ENCODE measurements around the gene CIB2.

DNA sequence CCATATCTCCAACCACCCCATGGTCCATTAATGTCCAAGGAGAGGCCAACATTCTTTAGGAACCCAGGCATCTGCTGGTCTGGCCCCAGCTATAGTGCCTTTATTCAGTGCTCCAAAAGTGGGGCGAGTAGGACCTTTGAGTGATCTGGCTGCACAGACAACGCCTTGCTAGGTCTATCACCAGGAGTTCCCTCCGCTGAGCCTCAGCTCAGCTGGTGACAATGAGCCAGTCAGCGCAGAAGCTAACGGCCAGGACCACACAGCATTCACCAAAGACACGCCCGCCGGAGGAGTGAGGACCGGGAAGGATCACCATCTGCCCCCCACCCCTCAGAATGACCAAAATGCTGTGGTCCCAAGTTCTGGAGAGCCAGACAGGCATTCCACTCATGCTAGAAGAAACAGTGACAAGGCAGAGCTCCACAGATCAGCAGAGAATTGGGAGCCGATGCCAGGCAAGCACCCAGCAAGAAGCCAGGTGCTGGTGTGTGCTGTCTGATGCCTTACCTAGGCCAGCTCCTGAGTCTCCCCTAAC lies 72.8 kb downstream of the CIB2 start:
- TF ChIP-seq, protein P1, sequence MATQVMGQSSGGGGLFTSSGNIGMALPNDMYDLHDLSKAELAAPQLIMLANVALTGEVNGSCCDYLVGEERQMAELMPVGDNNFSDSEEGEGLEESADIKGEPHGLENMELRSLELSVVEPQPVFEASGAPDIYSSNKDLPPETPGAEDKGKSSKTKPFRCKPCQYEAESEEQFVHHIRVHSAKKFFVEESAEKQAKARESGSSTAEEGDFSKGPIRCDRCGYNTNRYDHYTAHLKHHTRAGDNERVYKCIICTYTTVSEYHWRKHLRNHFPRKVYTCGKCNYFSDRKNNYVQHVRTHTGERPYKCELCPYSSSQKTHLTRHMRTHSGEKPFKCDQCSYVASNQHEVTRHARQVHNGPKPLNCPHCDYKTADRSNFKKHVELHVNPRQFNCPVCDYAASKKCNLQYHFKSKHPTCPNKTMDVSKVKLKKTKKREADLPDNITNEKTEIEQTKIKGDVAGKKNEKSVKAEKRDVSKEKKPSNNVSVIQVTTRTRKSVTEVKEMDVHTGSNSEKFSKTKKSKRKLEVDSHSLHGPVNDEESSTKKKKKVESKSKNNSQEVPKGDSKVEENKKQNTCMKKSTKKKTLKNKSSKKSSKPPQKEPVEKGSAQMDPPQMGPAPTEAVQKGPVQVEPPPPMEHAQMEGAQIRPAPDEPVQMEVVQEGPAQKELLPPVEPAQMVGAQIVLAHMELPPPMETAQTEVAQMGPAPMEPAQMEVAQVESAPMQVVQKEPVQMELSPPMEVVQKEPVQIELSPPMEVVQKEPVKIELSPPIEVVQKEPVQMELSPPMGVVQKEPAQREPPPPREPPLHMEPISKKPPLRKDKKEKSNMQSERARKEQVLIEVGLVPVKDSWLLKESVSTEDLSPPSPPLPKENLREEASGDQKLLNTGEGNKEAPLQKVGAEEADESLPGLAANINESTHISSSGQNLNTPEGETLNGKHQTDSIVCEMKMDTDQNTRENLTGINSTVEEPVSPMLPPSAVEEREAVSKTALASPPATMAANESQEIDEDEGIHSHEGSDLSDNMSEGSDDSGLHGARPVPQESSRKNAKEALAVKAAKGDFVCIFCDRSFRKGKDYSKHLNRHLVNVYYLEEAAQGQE (IDR thresholded peaks at IDR 0.05; ENCODE audit: insufficient read depth in 1 of 2, low read depth in 2 of 2, low read length in 2 of 2): no peak
- TF ChIP-seq POLR2AphosphoS5 (IDR thresholded peaks at IDR 0.05; ENCODE audit: low read depth, low read length): no peak

Measured in PFSK-1 (cell line).